AG04449 (cell line): Measurements from ENCODE around the gene NRG2.

Experiments
- CTCF ChIA-PET: fragments of 350-600 bp; formaldehyde crosslinking; extraction: SDS; loops from one replicate; lab custom pipeline; 2021; ENCODE audit warnings: antibody characterized with exemption; lab: Yijun Ruan, JAX
- POLR2A ChIA-PET: fragments of 400-600, 350-600 bp; formaldehyde crosslinking; extraction: SDS; loops from one replicate; lab custom pipeline; 2020; ENCODE audit warnings: antibody characterized with exemption, inconsistent platforms; lab: Yijun Ruan, JAX
- DNase-seq: peaks from one replicate; pipeline ENCODE4 v3.0.0-alpha.2; 2010; ENCODE audit warnings: low read depth, low spot score
- H3K4me3 ChIP-seq: 2 replicates; pipeline ENCODE4 v1.5.1; 2011; ENCODE audit warnings: low read depth, mild to moderate bottlenecking, control low read depth, low read length
- CTCF ChIP-seq: IDR thresholded peaks from one replicate; pipeline ENCODE4 v1.5.1; 2011; ENCODE audit warnings: mild to moderate bottlenecking, moderate library complexity, low read length, control low read depth, inconsistent platforms; ENCODE audit not compliant: insufficient read depth; ENCODE audit errors: missing control alignments

The NRG2 gene

GRCh38 chr5:139825690-139826089 is 217.4 kb downstream of the NRG2 start:
- TF ChIP-seq CTCF: no peak
- no peak for DNase-seq
- H3K4me3 ChIP-seq: no peak overlapping the region
- ChIA-PET POLR2A (no interaction called here), CTCF (interaction anchor here (1.0 to 1.6 kb wide), 4 partner anchors 13 to 37 kb away, joined by 3 to 5 read pairs (median 3); no protein-coding TSS in a partner anchor)

GRCh38 chr5:139823757-139824355 is 219.2 kb downstream of the NRG2 start:
- POLR2A ChIA-PET: no interaction called here
- no peak for TF ChIP-seq CTCF
- CTCF ChIA-PET: interaction anchor here (2.4 kb wide), 1 partner anchor 36 kb away, joined by 7 read pairs; no protein-coding TSS in a partner anchor
- H3K4me3 ChIP-seq: no peak overlapping the region
- no peak for DNase-seq

- POLR2A ChIA-PET: no interaction called here
- no peak for TF ChIP-seq CTCF
- H3K4me3 ChIP-seq: no peak overlapping the region
- DNase-seq: no peak
- CTCF ChIA-PET: interaction anchor here (2.4 kb wide), 1 partner anchor 35 kb away, joined by 7 read pairs; no protein-coding TSS in a partner anchor
Measured at GRCh38 chr5:139822553-139823425, 220.3 kb downstream of the NRG2 start.

- CTCF ChIA-PET: no interaction called here
Measured at GRCh38 chr5:139821806-139822552, 221.1 kb downstream of the NRG2 start.

DNA sequence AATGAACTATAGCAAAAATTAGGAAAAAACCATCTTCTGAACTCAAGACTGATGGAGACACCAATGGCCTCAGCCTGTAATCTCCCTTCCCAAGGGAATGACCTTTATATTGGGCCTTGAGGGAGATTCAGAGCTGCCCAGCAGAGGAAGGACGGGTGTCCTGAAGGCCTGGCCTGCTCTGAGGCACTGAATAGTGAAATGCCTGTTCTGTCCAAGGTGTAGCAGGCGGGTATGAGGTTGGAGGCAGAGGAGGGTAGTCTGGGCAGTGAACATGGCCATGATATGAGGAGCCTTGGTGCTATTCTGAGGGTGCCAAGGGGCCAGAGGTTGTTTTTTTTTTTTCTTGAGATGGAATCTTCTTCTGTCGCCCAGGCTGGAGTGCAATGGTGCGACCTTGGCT is 222.5 kb downstream of the NRG2 start:
- CTCF ChIA-PET: no interaction called here
- TF ChIP-seq CTCF: no peak

More at GRCh38 chr5:139821806-139822552, 221.1 kb downstream of the NRG2 start:
- no peak for TF ChIP-seq CTCF
- no peak for DNase-seq
- POLR2A ChIA-PET: no interaction called here
- no peak overlapping the region for H3K4me3 ChIP-seq

More for the DNA sequence above, 222.5 kb downstream of the NRG2 start:
- no peak for DNase-seq
- no peak overlapping the region for H3K4me3 ChIP-seq
- POLR2A ChIA-PET: no interaction called here
